Dermis blood vessel endothelial cell (primary cell): ENCODE results near the gene ZBTB44. TPM values are rescaled to one million over a fixed set of nuclear protein-coding genes. Genes with fewer than 3 reads are reported as not detected.
"Not testable (repeated sequence)": the region's sequence is repeated elsewhere in the genome, so short reads cannot be mapped to it uniquely, and the experiment has no call there.

Experiments used
- DNase-seq: peaks from one replicate; pipeline ENCODE4 v3.0.0; 2010
- total RNA-seq: library from RNA; depleted of rRNA; stranded (reverse); fragments of >200 nt; gene quantifications from 2 replicates; pipeline ENCODE4 v1.2.3, GENCODE V29; 2014

ZBTB44 gene, protein sequence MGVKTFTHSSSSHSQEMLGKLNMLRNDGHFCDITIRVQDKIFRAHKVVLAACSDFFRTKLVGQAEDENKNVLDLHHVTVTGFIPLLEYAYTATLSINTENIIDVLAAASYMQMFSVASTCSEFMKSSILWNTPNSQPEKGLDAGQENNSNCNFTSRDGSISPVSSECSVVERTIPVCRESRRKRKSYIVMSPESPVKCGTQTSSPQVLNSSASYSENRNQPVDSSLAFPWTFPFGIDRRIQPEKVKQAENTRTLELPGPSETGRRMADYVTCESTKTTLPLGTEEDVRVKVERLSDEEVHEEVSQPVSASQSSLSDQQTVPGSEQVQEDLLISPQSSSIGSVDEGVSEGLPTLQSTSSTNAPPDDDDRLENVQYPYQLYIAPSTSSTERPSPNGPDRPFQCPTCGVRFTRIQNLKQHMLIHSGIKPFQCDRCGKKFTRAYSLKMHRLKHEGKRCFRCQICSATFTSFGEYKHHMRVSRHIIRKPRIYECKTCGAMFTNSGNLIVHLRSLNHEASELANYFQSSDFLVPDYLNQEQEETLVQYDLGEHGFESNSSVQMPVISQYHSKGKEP
- total RNA-seq: 34.7 and 36.4 TPM in 2 replicates

DNA sequence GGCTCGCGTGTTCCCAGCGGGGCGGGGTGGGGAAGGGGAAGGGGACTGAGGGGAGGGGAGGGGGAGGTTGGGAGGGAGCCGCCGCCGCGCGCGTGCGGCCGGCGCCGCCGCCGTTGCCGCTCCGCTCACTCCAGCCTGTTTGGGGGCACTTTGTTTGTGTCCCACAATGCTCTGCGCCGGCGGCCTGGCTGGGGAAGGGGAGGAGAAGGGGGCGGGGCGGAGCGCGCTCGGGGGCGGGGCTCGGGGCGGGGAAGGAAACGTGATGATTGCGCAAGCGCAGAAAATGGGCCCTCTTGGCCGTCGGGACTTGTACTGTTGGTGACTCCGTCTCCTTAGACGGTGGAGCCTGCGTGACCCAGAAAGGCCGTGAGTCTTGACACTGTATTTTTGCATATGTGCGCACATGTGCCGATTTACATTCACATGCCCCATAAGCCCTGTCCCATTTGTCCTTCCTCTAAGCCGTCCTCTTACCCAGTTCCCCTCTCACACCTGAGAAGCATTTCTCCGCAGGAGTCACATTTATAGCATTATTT is at the start of gene ZBTB44:
ZBTB44 (minus strand) TSS at position 168 of the 536 bp plus-strand sequence. CDS start 53,044 bp downstream, outside the sequence.
- peak; percentile 94 for DNase-seq

DNA sequence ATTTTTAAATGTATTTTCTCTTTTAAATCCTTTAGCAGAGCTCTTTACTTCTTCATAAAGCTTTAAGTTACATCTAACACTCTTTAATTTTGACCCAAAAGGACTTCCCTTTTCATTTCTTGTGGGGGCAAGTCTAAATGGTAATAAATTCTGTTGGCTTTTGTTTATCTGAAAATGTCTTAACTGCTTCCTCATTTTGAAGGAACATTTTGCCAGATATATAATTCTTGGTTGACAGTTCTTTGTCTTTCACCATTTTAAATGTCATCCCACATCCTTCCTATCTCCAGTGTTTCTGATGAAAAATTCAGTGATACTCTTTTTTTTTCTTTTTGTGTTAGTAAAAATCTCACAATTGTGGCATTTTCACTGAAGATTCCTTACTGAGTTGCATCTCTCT is 44.7 kb upstream of the ZBTB44 start:
- DNase-seq: no peak

DNA sequence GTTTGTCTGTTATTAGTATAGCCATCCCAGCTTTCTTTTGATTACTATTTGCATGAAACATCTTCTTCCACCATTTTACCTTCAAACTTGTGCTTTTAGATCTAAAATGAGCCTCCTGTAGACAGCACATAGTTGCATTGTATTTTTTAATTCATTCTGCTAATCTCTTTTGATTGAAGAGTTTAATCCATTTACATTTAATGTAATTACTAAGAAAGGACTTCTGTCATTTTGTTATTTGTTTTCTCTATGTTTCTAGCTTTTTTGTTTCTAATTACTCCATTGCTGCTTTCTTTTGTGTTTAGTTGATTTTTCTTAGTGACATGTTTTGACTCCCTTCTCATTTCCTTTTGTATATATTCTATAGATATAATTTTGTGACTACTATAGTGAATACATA is 43.7 kb upstream of the ZBTB44 start:
- no peak for DNase-seq

DNA sequence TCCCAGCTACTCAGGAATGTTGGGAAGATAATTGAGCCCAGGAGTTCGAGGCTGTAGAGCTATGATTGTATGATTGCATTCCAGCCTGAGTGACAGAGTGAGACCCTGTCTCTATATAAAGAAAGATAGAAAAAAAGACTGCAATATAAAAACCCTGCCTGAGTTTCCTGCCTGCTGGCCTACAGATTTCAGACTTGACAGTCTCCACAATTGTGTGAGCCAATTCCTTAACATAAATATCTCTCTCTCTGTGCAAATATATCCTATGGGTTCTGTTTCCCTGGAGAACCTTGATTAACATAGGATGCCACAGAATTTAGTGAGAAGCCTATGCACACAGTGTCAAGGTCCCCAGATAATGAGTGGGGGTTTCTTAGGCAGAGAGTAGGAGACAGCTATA is 32.5 kb upstream of the ZBTB44 start:
- DNase-seq: no peak

DNA sequence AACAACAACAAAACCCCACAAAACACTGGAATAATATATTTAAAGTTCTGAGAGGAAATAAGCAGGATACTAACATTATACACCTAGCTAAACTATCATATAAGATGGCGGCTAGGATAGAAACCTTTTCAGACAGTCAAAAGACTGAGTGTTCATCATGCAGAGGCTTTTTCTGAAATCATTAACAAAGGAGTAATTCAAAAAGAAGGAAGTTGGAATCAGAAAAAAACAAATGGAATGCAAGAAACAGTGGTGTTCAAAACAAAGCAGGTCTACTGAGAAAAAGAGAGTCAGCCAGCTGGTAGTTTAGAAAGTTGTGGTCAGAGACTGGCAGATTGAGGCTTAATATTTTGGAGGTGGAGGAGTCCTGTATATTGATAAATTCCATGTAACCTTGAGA is 30.1 kb upstream of the ZBTB44 start:
- no peak for DNase-seq

DNA sequence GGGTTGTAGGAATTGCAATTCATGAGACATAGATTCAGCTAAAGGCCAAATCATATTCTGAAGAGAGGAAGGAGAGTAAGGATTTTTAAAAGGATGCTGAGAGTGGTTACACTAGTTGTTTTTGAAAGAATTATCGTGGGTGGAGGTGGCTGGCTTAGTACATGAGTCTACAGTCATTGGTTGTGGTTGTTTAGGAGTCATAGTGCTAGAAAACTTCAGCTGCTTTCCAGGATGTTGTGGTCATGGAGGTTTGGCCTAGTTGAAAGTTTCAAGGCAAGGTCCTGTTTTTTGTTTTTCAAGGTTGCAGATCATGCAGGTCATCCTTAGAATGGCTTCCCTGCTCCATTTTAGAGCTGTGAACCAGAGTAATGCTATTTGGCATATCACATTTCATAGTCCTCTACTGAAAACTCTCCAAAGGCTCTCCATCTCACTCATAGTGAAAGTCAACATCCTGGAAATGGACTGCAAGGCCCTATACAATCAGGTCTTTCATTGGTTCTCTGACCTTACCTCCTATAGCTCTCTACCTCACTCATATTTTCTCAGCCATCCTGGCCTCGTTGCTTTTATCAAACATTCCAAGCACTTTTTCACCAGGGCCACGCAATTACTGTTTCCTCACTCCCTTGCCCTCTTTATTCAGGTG is 26.1 kb upstream of the ZBTB44 start:
- no peak for DNase-seq

DNA sequence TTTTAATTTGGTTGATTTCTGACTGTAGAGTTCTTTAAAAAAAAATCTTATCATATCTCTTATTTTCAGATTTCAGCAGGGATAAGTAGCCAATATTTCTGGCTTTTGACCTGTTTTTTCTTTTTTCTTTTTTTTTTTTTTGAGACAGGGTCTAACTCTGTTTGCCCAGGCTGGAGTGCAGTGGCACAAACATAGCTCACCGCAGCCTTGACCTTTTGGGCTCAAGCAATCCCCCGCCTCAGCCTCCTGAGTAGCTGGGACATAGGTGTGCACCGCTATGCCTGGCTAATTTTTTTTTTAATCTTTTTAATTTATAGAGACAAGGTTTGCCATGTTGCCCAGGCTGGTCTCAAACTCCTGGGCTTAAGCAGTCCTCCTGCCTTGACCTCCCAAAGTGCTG is 23.9 kb upstream of the ZBTB44 start:
- DNase-seq: no peak

DNA sequence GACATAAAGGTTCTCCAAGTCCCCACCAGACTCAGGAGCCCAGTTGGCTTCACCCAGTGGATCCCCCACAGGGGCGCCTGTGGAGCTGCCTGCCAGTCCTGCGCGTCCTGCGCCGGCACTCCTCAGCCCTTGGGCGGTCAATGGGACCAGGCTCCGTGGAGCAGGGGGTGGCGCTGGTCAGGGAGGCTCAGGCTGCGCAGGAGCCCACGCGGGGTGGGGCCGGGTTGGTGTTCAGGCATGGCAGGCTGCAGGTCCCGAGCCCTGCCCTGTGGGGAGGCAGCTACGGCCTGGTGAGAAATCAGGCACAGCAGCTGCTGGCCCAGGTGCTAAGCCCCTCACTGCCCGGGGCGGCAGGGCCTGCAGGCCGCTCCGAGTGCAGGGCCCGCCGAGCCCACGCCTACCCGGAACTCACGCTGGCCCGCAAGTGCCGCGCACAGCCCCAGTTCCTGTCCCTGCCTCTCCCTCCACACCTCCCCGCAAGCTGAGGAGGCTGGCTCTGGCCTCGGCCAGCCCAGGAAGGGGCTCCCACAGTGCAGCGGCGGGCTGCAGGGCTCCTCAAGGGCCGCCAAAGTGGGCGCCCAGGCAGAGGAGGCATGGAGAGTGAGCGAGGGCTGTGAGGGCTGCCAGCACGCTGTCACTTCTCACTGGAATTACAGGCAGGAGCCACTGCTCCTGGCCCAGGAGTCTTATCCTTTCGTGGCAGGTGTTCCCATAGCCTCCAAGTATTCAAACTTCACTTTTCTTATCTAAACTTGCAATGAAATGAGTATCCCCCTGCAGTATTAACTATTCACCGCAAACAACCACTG is 22.8 kb upstream of the ZBTB44 start:
- no peak for DNase-seq

DNA sequence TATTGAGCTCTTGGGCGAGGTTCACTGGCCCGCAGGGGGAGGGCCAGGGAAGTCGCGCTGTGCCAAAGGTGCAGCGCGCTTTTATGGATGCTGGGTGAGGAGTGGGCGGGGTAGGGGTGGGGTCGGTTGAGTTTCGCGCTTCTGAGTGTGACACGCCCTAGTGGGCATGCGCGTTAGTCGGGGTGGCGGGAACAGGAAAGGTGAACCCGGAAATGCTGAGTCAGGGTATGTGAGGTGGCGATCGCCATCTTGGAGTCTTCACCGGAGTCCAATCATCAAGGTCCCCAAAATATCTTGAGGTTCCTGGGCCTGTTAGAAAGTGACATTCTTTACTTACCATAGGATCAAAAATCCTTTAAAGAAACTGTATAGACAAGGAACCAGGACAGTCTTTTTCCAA is 16.7 kb upstream of the ZBTB44 start:
- DNase-seq: not testable (repeated sequence)

DNA sequence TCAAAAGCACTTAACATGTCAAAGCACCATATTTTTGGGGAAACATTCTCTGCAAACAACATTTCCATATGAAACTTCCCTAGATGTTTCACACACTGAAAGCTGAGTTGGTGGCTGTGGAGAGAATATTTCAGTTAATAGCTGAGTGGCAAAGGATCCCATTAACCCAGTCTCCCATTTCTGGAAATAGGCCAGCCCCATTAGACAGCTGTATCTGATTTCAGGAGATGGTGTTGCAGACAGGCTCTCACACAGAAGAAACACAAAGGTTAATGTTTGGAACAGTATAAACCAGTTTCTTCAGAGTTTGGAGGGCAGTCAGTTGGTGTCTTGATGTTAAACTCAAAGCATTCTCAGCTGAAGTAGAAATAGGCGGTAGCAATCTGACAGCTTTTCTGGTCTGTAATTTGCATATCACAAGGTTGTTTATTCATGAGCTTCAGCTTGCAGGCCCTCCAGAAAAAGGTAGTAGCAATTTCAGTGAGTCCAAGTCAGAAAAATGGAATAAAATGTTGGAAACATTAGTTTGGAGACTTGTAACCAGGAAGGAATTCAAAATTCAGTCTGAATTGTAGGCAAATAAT is 15.5 kb upstream of the ZBTB44 start:
- no peak for DNase-seq

DNA sequence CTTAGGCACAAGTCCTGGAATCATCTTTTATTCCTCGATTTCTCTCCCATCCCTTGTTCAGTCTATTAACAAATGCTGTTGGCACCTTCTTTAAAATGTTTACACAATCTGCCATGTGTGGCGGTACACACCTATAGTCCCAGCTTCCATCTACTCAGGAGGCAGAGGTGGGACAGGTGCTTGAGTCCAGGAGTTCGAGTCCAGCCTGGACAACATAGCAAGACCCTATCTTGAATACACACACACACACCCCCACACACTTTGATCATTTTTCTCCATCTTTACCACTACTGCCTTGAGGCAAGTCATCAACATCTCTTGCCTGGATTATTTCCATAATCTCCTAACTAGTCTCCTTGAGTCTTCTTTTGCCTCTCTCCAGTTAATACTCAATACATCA is 13.7 kb upstream of the ZBTB44 start:
- no peak for DNase-seq

DNA sequence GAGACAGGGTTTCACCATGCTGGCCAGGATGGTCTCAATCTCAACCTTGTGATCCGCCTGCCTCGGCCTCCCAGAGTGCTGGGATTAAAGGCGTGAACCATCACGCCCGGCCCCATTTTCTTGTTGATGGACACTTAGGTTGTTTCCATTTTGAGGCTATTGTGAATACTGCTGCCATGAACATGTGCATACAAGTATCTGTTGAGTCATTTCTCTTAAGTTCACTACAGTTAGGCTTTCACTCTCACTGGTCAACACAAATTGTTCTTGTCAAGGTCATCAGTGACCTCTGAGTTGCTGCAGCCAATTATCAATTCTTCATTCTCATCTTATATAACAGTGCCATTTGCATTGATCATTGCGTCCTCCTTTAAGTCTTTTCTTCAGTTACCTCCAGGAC is 13.0 kb upstream of the ZBTB44 start:
- DNase-seq: no peak

DNA sequence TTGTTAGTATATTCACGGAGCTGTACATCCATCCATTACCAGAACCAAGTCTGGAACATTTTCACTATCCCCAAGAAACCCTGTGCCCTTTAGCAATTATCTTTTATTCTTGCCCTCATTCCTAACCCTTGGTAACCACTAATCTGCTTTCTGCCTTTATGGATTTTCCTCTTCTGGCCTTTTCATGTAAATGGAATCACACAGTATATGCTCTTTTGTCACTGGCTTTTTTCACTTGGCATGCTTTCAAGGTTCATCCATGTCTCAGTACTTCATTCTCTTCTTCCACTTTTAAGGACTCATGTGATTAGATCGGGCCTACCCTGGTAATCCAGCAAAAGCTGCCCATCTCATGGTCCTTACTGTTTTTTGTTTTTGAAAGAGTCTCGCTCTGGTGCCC is 11.0 kb upstream of the ZBTB44 start:
- DNase-seq: no peak

DNA sequence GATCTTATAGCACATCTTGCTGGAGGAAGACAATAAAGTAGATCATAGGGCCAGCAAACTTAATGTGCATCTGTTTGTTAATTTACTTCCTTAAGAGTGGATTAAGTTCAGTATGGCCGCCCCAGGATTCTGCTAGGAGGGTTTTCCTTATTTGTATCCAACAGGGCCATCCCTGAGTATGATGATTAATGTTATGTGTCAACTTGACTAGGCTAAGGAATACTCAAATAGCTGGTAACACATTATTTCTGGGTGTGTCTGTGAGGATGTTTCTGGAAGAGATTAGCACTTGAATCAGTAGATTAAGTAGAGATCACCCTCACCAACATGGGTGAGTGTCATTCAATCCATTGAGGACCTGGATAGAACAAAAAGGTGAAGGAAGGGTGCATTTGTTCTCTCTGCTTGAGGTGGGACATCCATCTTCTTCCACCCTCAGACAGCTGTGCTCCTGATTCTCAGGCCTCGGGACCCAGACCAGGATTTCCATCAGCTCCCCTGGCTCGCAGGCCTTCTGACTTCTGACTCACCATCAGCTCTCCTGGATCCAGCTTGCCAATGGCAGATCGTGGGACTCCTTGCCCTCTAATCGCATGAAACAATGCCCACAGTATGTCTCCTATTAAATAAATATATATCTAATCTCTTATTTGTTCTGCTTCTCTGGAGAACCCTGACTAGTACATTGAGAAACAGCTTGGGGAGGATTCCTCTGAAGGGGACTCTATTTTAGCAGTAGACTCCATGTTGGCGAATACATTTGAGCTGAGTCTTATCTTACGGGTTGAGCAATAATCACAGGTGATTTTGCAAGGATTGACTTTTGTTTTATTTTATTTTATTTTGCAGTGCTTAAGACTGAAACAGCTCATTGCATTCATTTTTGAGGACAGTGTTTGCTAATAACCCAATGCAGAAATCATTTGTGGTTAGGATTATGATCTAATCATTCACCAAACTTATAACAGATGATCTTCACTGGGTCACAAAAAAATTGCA is 9.0 kb upstream of the ZBTB44 start:
- DNase-seq: no peak

DNA sequence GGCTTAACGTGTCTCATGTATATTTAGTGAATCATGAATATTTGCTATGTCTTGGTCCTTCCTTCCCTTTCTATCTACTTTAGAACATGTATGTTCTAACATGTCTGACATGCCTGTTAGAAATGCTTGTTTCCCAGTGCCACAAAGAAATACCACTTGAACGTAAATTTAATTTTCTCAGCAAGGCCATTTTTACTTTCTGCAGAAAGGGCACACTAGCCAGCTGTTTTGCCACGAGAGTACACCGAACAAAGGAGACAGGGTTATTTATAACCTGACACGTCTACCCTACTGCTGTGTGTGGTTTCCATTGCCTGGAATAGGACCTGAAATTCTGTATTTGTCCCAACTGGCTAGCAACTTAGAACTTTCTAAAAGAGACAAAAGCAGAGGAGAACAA is 7.4 kb upstream of the ZBTB44 start:
- DNase-seq: no peak

DNA sequence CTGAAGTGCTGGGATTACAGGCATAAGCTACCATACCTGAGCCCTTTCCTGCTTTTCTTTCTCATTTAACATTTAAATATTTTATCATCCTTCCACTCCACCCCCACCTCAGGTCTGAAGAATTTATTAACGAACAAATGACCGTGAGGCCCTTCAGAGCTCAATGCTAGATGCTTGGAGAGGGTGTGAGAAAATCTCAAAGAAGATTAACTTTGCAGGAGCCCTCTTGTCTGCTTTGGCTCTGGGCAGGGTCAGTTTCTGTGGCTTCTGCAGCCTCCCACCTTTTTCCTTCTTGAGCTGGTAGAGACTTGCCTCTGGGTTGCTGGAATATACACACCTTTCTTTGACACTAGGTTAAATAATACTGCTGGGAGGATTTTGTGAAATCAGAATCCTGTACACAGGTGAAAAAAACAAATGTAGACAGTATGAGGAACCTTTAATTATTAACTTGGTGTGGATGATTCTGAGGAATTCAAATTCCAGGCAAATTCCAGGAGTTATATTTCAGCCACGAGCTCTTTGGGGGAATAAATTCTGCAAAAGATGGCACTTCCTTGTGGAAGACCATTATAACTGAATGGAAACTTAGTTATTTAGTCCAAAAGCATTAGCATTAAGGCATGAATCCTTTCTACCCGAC is 3.4 kb upstream of the ZBTB44 start:
- DNase-seq: no peak

DNA sequence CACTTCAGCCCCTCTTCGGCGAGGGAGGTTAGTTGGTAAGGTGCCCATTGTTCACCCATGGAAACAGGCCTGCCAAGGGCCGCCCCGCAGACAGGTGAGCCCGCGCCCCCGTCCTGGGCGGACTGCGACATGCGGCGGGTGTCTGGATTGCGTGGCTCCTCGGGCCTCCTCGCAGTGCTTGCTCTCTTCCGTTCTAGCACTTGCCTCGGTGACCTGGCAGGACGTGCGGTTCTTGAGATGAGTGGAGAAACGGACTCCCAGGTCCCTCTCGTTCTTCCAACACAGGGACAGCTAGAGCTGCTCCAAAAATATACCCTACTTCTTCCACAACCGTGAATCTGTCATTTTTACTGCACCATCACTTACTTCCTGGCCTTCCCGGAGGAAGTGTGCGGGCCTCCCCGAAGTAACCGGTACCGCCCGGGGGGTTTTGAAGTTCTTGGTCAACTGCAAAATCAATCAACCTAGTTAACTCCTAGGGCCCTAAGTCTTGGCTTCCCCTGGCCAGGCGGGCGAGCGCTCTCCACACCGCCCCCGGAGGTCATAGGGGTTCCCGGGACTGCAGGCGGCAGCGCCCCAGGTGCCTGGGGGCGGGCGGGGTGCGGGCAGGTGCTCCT is 745 bp upstream of the ZBTB44 start:
- DNase-seq: peak; percentile 21

DNA sequence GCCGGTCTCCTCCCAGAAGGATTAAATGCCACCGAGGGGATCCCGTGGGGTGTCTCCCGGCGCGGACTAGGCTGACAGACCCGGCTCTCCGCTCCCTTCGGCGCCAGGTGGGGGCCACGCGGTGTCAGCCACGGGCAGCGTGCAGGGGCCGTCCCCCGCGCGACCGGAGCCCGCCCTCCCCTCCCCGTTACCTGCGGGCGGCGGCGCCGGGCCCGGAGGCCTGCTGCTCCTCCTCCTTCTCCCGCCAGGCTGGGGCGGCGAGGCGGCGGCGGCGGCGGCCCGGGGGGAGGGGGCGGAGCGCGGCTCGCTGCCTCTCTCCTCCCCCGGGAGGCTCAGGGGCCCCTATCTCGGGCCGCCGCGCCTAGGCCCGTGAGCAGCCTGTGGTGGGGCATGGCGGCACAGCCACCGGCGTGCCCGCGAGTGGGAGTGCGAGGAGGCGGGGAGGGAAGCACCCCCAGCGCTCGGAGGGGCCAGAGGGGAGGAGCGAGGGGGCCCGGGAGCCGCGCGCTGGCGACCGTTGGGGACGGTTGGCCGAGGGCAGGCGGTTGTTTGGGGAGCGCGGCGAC is 450 bp downstream of the ZBTB44 start:
- DNase-seq: peak; percentile 62

DNA sequence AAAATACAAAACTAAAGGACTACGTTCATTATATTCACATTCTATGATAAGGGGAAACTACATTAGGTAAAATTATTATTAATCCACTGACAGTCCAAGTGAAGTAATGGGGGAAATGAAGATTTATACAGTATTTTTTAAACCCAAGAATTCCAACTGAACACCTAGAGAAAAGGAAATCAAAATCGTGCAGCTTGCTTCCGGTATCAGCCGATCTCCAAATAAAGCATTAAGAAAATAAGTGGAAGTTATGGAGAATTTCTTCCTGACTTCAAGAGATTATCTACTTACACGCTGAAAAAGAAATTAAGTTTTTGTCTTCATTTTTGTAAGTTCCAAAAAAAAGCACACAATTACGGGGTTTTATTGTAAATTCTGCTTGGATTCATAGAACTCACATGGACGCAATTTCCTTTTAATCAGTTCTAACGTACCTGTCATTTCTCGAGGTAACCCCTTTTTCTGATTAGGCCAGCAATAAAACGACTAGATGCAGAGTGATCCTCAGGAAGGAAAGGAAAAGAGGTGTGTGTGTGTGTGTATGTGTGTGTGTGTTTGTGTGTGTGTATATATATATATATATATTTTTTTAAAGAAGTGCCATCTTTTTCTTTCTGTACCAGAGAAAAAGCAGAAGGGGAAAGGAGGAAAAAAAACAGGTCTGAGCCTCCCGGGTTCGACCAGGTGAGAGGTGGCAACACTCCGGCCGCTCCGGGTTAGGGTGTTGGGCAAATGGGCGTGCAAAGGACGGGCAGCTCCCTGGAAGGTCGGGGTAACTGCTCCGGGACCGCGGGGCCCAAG is 1.1 kb downstream of the ZBTB44 start:
- DNase-seq: peak; percentile 17
